Neural cell (in vitro differentiated cells): ENCODE results near the gene TRIM2. TPM values are rescaled to one million over a fixed set of nuclear protein-coding genes. Genes with fewer than 3 reads are reported as not detected.

Experiments used
- H2AFZ ChIP-seq: fragments of 200-600, 300-800 bp; sonication (generic), shearing (Covaris generic); 2 replicates; pipeline ENCODE4 v1.6.0; 2014; ENCODE audit warnings: low read depth, mild to moderate bottlenecking, antibody characterized with exemption, low read length, moderate library complexity
- H3F3A ChIP-seq: fragments of 200-600 bp; shearing (Covaris generic); 2 replicates; pipeline ENCODE4 v1.6.1; 2016; ENCODE audit warnings: mild to moderate bottlenecking, moderate library complexity, mixed read lengths, antibody characterized with exemption, low read length; ENCODE audit not compliant: insufficient read depth, poor library complexity, severe bottlenecking
- H3K27ac ChIP-seq: fragments of 200-600, 300-800 bp; sonication (generic), shearing (Covaris generic); 2 replicates; pipeline ENCODE4 v1.5.1; 2014; ENCODE audit warnings: mild to moderate bottlenecking, low read length, moderate library complexity
- H3K27me3 ChIP-seq: fragments of 300-800, 200-600 bp; sonication (generic), shearing (Covaris generic); 2 replicates; pipeline ENCODE4 v1.6.0; 2014; ENCODE audit warnings: mild to moderate bottlenecking, low read depth, low read length, moderate library complexity; ENCODE audit not compliant: insufficient read depth
- H3K36me3 ChIP-seq: fragments of 300-800, 200-600 bp; sonication (generic), shearing (Covaris generic); 2 replicates; pipeline ENCODE4 v1.5.1; 2014; ENCODE audit warnings: mild to moderate bottlenecking, antibody characterized with exemption, low read length, moderate library complexity; ENCODE audit not compliant: insufficient read depth
- H3K4me2 ChIP-seq: fragments of 300-800, 200-600 bp; sonication (generic), shearing (Covaris generic); 2 replicates; pipeline ENCODE4 v1.6.0; 2014; ENCODE audit warnings: mild to moderate bottlenecking, low read length
- H3K4me3 ChIP-seq: fragments of 300-800, 200-600 bp; sonication (generic), shearing (Covaris generic); 2 replicates; pipeline ENCODE4 v1.5.1; 2014; ENCODE audit warnings: mild to moderate bottlenecking, low read length, moderate library complexity
- H3K79me2 ChIP-seq: fragments of 200-600 bp; shearing (Covaris generic); replicated peaks from 2 replicates; pipeline ENCODE4 v1.6.0; 2014; ENCODE audit warnings: mild to moderate bottlenecking, low read length, moderate library complexity; ENCODE audit not compliant: insufficient read depth
- H3K9ac ChIP-seq: fragments of 300-800, 200-600 bp; sonication (generic), shearing (Covaris generic); 2 replicates; pipeline ENCODE4 v1.6.1; 2016; ENCODE audit warnings: mild to moderate bottlenecking, low read length, mixed read lengths
- H3K9me2 ChIP-seq: fragments of 200-600 bp; shearing (Covaris generic); 2 replicates; pipeline ENCODE4 v1.6.1; 2016; ENCODE audit warnings: mild to moderate bottlenecking, low read length, mixed read lengths; ENCODE audit not compliant: insufficient read depth
- H3K9me3 ChIP-seq: fragments of 200-600, 300-800 bp; sonication (generic), shearing (Covaris generic); 2 replicates; pipeline ENCODE4 v1.6.1; 2016; ENCODE audit warnings: mild to moderate bottlenecking, mixed run types, low read length, moderate library complexity, mixed read lengths
- H4K20me1 ChIP-seq: fragments of 200-600 bp; shearing (Covaris generic); 2 replicates; pipeline ENCODE4 v1.6.1; 2016; ENCODE audit warnings: mild to moderate bottlenecking, mixed run types; ENCODE audit not compliant: insufficient read depth
- CTCF ChIP-seq: fragments of 450-650 bp; IDR thresholded peaks from 2 replicates; pipeline ENCODE4 v1.5.1; 2014; ENCODE audit warnings: antibody characterized with exemption, mild to moderate bottlenecking, moderate library complexity; ENCODE audit not compliant: poor library complexity, severe bottlenecking
- EP300 ChIP-seq: fragments of 450-650 bp; conservative IDR thresholded peaks from 2 replicates; pipeline ENCODE4 v1.6.1; 2014; ENCODE audit warnings: antibody characterized with exemption, mild to moderate bottlenecking, moderate library complexity; ENCODE audit not compliant: poor library complexity, severe bottlenecking
- EZH2 ChIP-seq: fragments of 200-600, 300-800 bp; shearing (Covaris generic), sonication (generic); IDR thresholded peaks from 2 replicates; pipeline ENCODE4 v1.6.1; 2014; ENCODE audit warnings: antibody characterized with exemption, low read length, borderline replicate concordance, mild to moderate bottlenecking; ENCODE audit not compliant: insufficient read depth, poor library complexity, severe bottlenecking
- MXI1 ChIP-seq: fragments of 450-650 bp; conservative IDR thresholded peaks from 2 replicates; pipeline ENCODE4 v1.6.1; 2014; ENCODE audit warnings: antibody characterized with exemption, mild to moderate bottlenecking; ENCODE audit not compliant: poor library complexity, severe bottlenecking
- POLR2AphosphoS5 ChIP-seq: IDR thresholded peaks from 2 replicates; pipeline ENCODE4 v1.6.1; 2012
- REST ChIP-seq: IDR thresholded peaks from 2 replicates; pipeline ENCODE4 v1.6.1; 2012; ENCODE audit warnings: borderline replicate concordance
- SMC3 ChIP-seq: fragments of 450-650 bp; conservative IDR thresholded peaks from 2 replicates; pipeline ENCODE4 v1.6.1; 2014; ENCODE audit warnings: antibody characterized with exemption, mild to moderate bottlenecking, moderate library complexity; ENCODE audit not compliant: poor library complexity
- TAF1 ChIP-seq: IDR thresholded peaks from 2 replicates; pipeline ENCODE4 v1.6.1; 2012; ENCODE audit warnings: low read depth
- polyA plus RNA-seq: library from polyadenylated mRNA; depleted of rRNA; stranded (reverse); fragments of >200 nt; gene quantifications from 2 replicates; pipeline ENCODE4 v1.2.3, GENCODE V29; 2014

Gene TRIM2
- polyA plus RNA-seq, 1 donor from 2014 or later = 261 TPM

GRCh38 chr4:153325558-153325957, 121.3 kb downstream of the TRIM2 start:
- no peak overlapping the region for H2AFZ ChIP-seq
- H3K9ac ChIP-seq = no peak overlapping the region
- H4K20me1 ChIP-seq = no peaks in the 10 kb centered on the region
- H3K27ac ChIP-seq = no peak overlapping the region
- H3K9me2 ChIP-seq = no peaks in the 10 kb centered on the region
- H3K36me3 ChIP-seq = peaks cover 14% of the 10 kb centered on the region
- H3K79me2 ChIP-seq = peaks cover 17% of the 10 kb centered on the region
- TF ChIP-seq EP300 = no peak
- TF ChIP-seq TAF1 = no peak
- TF ChIP-seq EZH2 = no peak
- TF ChIP-seq MXI1 = no peak
- no peak for TF ChIP-seq CTCF
- TF ChIP-seq POLR2AphosphoS5 = no peak
- TF ChIP-seq SMC3 = no peak
- no peak for TF ChIP-seq REST
- H3F3A ChIP-seq = no peaks in the 10 kb centered on the region
- no peaks in the 10 kb centered on the region for H3K9me3 ChIP-seq
- no peak overlapping the region for H3K4me2 ChIP-seq
- H3K4me3 ChIP-seq = no peak overlapping the region
- no peaks in the 10 kb centered on the region for H3K27me3 ChIP-seq

- Histone ChIP-seq H3F3A (no peaks in the 10 kb centered on the region), H3K9me2 (no peaks in the 10 kb centered on the region), H3K36me3 (peaks cover 14% of the 10 kb centered on the region), H3K4me3 (no peak overlapping the region), H3K9me3 (no peaks in the 10 kb centered on the region), H3K9ac (no peak overlapping the region), H3K27me3 (no peaks in the 10 kb centered on the region), H4K20me1 (no peaks in the 10 kb centered on the region), H3K27ac (no peak overlapping the region), H3K4me2 (no peak overlapping the region), H3K79me2 (peaks cover 12% of the 10 kb centered on the region), H2AFZ (no peak overlapping the region)
- TF ChIP-seq REST = no peak
- TF ChIP-seq POLR2AphosphoS5 = no peak
- no peak for TF ChIP-seq SMC3
- no peak for TF ChIP-seq CTCF
- no peak for TF ChIP-seq EZH2
These were observed 122.3 kb downstream of the TRIM2 start for GRCh38 chr4:153326513-153326912.
